ENCODE data around the gene SYNDIG1.

GRCh38 chr20:24542721-24543120 lies 73.3 kb downstream of the SYNDIG1 start:
- no peak for TF ChIP-seq CTCF (IDR thresholded peaks at IDR 0.05; ENCODE audit: insufficient read depth, low read depth, low read length)
- no peak for TF ChIP-seq EZH2 (IDR thresholded peaks at IDR 0.05; ENCODE audit: insufficient read depth, low read length)

Data from astrocyte (in vitro differentiated cells and primary cell).